Neural crest cell (in vitro differentiated cells): ENCODE data around the gene CDH23. TPM values are rescaled to one million over a fixed set of nuclear protein-coding genes. Genes with fewer than 3 reads are reported as not detected.

Source experiments
- DNase-seq: peaks from one replicate; pipeline ENCODE4 v3.0.0; 2021; ENCODE audit warnings: low read depth, mixed read lengths, low spot score
- H3K27ac Mint-ChIP-seq: one replicate; pipeline ENCODE4 v1.8.0; 2021; ENCODE audit warnings: mild to moderate bottlenecking, mixed read lengths; ENCODE audit not compliant: unreplicated experiment
- H3K27me3 Mint-ChIP-seq: 2 replicates; pipeline ENCODE4 v1.8.0; 2021; ENCODE audit warnings: low read depth, mild to moderate bottlenecking, mixed read lengths
- H3K36me3 Mint-ChIP-seq: 2 replicates; pipeline ENCODE4 v1.8.0; 2021; ENCODE audit warnings: low read depth, mild to moderate bottlenecking, mixed read lengths
- H3K4me1 Mint-ChIP-seq: 2 replicates; pipeline ENCODE4 v1.8.0; 2021; ENCODE audit warnings: mixed read lengths
- H3K4me3 Mint-ChIP-seq: one replicate; pipeline ENCODE4 v1.8.0; 2021; ENCODE audit warnings: mild to moderate bottlenecking, mixed read lengths
- H3K9me3 Mint-ChIP-seq: 2 replicates; pipeline ENCODE4 v1.8.0; 2021; ENCODE audit warnings: mixed read lengths
- total RNA-seq: library from RNA; stranded (reverse); gene quantifications from 2 replicates; pipeline ENCODE4 v1.2.1, GENCODE V29; 2021
- TF ChIP-seq, protein P1 (sequence below): fragments of 200-600 bp; sonication (generic); conservative IDR thresholded peaks from 2 replicates; pipeline ENCODE4 v1.5.0; 2021; ENCODE audit warnings: antibody characterized with exemption, mild to moderate bottlenecking

CDH23 gene
- total RNA-seq, 1 donor from 2014 or later = 2.6 TPM

DNA sequence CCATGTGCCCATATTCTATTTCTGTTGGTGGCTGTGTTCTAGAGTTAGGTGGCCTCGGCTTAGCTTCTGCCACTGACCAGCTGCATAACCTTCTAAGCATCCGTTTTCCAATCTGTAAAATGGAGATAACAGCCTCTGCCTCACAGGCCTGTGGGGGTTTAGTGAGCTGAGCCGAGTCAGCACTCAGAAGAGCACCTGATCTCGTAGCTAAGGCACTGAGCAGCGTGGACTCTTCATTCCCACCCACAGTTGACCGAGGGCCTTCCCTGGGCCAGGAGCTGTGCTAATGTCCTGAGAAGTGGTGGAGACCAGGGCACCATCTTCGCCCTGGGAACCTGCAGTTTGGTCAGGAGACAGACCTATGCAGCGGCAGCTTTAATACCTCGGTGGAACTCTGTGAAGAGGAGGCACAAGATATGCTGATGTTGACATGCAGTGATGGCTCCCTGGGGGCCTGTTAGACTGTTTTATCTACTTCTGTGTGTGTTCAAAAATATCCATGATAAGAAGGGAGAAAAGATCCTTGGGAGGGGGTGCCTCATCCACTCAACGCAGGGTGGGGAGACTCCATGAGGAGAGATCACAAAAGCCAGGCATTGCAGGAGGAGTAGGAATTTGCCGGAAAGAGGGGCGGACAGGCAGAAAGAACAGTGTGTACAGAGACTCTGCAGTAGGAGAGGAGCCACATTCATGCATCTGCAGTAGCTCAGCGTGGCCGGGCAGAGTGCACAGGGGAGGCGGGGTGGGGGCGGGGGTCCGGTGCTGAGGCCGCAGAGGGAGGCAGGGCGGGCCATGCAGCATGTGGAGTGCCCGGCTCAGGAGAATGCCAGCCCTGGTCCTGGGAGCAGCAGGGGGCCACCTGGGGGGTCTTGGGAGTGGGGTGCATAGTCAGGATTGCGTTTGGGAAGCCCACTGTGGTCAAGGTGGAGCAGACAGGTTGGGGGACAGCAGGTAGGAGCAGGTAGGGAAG is 186.1 kb downstream of the CDH23 start:
- H3K9me3 Mint-ChIP-seq = no peaks in the 10 kb centered on the region
- peaks cover 7% of the 10 kb centered on the region for H3K4me1 Mint-ChIP-seq
- TF ChIP-seq, protein P1, sequence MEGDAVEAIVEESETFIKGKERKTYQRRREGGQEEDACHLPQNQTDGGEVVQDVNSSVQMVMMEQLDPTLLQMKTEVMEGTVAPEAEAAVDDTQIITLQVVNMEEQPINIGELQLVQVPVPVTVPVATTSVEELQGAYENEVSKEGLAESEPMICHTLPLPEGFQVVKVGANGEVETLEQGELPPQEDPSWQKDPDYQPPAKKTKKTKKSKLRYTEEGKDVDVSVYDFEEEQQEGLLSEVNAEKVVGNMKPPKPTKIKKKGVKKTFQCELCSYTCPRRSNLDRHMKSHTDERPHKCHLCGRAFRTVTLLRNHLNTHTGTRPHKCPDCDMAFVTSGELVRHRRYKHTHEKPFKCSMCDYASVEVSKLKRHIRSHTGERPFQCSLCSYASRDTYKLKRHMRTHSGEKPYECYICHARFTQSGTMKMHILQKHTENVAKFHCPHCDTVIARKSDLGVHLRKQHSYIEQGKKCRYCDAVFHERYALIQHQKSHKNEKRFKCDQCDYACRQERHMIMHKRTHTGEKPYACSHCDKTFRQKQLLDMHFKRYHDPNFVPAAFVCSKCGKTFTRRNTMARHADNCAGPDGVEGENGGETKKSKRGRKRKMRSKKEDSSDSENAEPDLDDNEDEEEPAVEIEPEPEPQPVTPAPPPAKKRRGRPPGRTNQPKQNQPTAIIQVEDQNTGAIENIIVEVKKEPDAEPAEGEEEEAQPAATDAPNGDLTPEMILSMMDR = no peak
- H3K4me3 Mint-ChIP-seq = no peak overlapping the region
- H3K27ac Mint-ChIP-seq = no peak overlapping the region
- H3K27me3 Mint-ChIP-seq = peaks cover 4% of the 10 kb centered on the region
- no peaks in the 10 kb centered on the region for H3K36me3 Mint-ChIP-seq
- no peak for DNase-seq

DNA sequence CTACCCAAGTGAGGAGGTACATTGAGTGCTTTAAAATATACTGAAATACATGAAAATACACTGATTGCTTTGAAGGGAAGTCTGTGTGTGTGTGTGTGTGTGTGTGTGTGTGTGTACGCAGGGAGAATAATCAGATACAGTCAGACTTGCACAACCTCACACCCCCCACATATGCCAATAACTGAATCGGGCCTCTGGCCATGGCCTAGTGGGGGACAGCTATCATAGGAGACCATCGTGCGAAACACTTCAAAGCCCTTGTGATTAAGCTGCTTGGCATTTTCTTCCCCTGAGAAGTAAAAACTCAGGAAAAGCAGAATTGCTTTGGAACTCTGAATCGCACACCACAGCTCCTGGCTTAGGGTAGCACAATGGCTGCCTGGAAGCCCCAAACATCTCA is 187.7 kb downstream of the CDH23 start:
- no peaks in the 10 kb centered on the region for H3K36me3 Mint-ChIP-seq
- no peak for DNase-seq
- H3K4me3 Mint-ChIP-seq = no peak overlapping the region
- no peaks in the 10 kb centered on the region for H3K9me3 Mint-ChIP-seq
- TF ChIP-seq, protein P1 = no peak
- peaks cover 4% of the 10 kb centered on the region for H3K27me3 Mint-ChIP-seq
- H3K27ac Mint-ChIP-seq = no peak overlapping the region
- peaks cover 7% of the 10 kb centered on the region for H3K4me1 Mint-ChIP-seq

DNA sequence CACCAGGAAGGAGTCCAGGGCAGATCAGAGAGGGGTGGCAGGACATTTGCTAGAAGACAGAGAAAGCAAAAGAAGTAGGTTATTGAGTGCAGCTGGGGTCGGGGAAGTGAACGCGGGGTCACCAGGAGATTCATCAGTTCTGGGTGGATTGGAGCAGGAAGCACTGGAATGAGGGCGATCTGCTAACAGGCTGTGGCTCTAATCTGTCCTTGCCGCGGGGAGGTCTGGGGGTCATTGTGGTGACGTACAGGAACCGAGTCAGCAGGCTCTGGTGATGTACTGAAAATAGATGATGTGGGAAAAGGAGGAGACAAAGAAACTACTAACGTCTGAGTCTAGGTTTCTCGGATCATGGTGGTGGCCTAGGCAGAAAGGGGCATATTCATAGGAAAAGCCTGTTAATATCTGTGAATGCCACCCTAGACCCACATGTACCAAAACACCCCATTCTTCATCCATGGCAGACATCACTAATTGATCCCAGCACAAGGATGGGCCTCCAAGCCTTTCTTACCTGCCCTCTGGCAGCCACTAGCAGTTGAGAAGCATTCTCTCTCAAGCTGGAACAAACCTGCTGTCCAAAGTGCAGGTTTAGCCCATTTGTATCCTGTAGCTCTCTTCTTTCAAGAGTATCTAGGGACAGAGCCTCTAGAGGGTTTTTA is 188.3 kb downstream of the CDH23 start:
- H3K4me1 Mint-ChIP-seq = peaks cover 7% of the 10 kb centered on the region
- TF ChIP-seq, protein P1 = no peak
- no peaks in the 10 kb centered on the region for H3K9me3 Mint-ChIP-seq
- no peak for DNase-seq
- peaks cover 4% of the 10 kb centered on the region for H3K27me3 Mint-ChIP-seq
- H3K36me3 Mint-ChIP-seq = no peaks in the 10 kb centered on the region
- no peak overlapping the region for H3K4me3 Mint-ChIP-seq
- H3K27ac Mint-ChIP-seq = no peak overlapping the region

DNA sequence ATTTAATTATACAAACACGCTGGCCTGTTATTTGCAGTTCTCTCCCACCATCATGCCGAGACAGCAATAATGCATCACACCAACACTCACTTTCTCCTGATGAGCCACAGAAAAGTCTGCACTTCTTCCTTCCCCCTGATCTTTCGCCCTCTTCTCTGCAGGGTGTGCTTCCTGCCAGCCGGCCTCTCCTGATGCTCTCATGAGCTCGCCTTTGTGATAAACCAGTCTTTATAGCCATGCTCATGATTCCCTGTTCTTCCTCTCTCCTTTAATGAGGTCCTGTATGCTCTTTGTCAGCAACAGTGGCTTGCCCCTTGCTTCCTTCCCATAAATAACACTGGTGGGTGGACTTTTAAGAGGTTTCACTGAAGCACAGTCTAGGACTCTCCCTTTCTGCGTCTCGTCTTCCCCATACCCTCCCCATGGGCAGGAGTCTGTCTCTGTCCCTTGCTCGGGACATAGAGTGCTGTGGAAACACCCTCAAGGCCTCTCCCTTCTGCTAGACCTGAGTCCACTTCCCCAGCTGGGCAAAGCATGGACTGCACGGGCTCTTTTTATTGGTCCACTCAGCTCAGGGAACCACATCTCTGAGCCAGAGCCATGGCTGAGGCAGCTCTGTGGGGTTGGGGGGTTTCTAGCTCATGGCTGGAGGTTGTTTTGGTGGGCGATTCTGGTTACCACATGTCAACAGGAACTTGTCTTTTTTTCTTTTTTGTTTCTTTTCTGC is 189.0 kb downstream of the CDH23 start:
- no peak for DNase-seq
- Mint-ChIP-seq H3K27me3 (peaks cover 4% of the 10 kb centered on the region), H3K27ac (no peak overlapping the region), H3K9me3 (no peaks in the 10 kb centered on the region), H3K36me3 (no peaks in the 10 kb centered on the region), H3K4me1 (peaks cover 7% of the 10 kb centered on the region), H3K4me3 (no peak overlapping the region)
- TF ChIP-seq, protein P1 = no peak

DNA sequence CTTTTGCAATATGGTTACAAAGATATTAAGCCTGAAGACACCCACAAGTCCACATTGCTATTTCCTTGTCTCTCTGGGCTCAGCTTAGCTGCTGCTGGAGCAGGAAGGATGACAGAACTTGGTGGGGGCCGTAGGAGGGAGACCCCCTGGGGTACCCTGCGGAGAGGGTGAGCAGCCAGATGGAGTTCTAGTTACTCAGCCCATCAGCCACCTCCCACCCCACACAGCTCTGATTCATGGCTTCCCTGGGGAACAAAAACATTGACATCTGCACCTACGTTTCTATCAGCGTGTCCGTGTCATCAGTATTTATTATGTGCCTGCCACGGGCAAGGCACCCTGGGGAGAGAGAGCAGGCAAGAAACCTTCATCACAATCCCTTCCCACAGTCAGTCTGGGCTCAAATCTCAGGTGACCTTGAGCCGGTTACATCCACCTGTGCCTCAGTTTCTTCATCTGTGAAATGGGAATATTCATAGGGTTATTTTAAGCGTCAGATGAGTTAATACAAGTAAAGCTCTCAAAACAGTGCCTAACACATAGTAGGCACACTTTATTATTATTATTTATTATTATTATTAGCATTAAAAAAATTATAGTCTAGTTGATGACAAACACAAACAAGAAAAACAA is 191.3 kb downstream of the CDH23 start:
- H3K9me3 Mint-ChIP-seq = no peaks in the 10 kb centered on the region
- H3K36me3 Mint-ChIP-seq = no peaks in the 10 kb centered on the region
- TF ChIP-seq, protein P1 = no peak
- no peak overlapping the region for H3K27ac Mint-ChIP-seq
- no peak overlapping the region for H3K4me3 Mint-ChIP-seq
- DNase-seq = no peak
- H3K27me3 Mint-ChIP-seq = peaks cover 4% of the 10 kb centered on the region
- no peaks in the 10 kb centered on the region for H3K4me1 Mint-ChIP-seq
